GM21528 (cell line): ENCODE results near the gene MAGEB4.

Experiments used
- ATAC-seq: cut with Tn5 transposase; IDR thresholded peaks from one replicate; pipeline ENCODE4 v1.9.1; 2021; ENCODE audit warnings: mild to moderate bottlenecking, moderate library complexity; ENCODE audit not compliant: unreplicated experiment, low FRiP score

The MAGEB4 gene

GRCh38 chrX:30282527-30282926 lies 40.7 kb downstream of the MAGEB4 start:
- no peak for ATAC-seq

DNA sequence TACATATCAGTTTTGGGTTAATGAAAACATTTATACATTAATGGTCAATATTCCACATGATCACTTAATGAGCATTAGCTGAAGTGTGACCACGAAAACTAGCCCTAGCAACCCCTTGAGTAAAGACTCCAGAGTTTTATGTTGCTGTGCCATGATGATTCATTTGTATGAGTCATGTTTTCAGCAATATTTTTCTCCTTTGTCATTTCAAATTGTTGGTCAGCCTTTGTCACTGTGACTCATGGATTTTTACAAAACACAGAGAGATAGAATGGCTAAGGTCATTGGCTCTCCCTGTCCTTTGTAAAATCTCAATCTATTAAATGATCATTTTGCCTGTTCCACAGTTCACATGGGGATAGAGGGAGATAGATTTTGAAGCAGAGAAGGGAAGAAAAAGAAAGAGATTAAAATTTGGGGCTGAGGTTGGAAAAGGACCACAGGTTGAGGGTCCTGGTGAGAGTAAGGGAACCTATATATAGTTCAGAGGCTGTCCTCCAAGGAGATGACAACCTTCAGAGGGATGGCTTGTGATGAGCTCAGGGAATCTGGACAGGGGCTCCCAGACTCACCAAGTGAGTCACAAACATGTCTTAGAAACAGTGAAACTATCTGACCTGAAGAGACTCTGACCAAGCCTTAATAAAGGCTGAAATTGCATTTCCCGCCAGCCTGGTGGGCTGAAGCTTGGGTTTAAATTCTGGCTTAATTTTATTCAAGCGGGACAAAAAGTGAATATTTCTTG lies 41.8 kb downstream of the MAGEB4 start:
- no peak for ATAC-seq
